Activated naive CD8-positive, alpha-beta T cell treated with anti-CD3 and anti-CD28 coated beads, Interleukin-2, amount 50 U/mL, for 24 hours (primary cell): Measurements from ENCODE around the gene ZC3H12C.

Experiments
- ATAC-seq: fragments of 150-1000 bp; cut with Tn5 transposase; one replicate; pipeline ENCODE4 v1.10.0; 2021
- DNase-seq: peaks from one replicate; pipeline ENCODE4 v3.0.0; 2021
- H3K27ac Mint-ChIP-seq: one replicate; pipeline ENCODE4 v1.8.0; 2021; ENCODE audit warnings: mild to moderate bottlenecking, mixed read lengths
- H3K27me3 Mint-ChIP-seq: one replicate; pipeline ENCODE4 v1.8.0; 2021; ENCODE audit warnings: mixed read lengths
- H3K36me3 Mint-ChIP-seq: one replicate; pipeline ENCODE4 v1.8.0; 2021; ENCODE audit warnings: low read depth, mixed read lengths
- H3K4me1 Mint-ChIP-seq: one replicate; pipeline ENCODE4 v1.8.0; 2021; ENCODE audit warnings: mixed read lengths
- H3K4me3 Mint-ChIP-seq: one replicate; pipeline ENCODE4 v1.8.0; 2021; ENCODE audit warnings: mild to moderate bottlenecking, moderate library complexity, mixed read lengths
- H3K9me3 Mint-ChIP-seq: one replicate; pipeline ENCODE4 v1.8.0; 2021; ENCODE audit warnings: mixed read lengths

Gene ZC3H12C

GRCh38 chr11:110133160-110133559 lies 40.0 kb downstream of the ZC3H12C start:
- ATAC-seq, result no peak
- no peaks in the 10 kb centered on the region for H3K9me3 Mint-ChIP-seq
- H3K4me1 Mint-ChIP-seq, result no peaks in the 10 kb centered on the region
- H3K27me3 Mint-ChIP-seq, result peaks cover 3% of the 10 kb centered on the region
- no peak overlapping the region for H3K4me3 Mint-ChIP-seq
- no peak overlapping the region for H3K27ac Mint-ChIP-seq
- DNase-seq, result no peak
- no peaks in the 10 kb centered on the region for H3K36me3 Mint-ChIP-seq

GRCh38 chr11:110134110-110134509 lies 40.9 kb downstream of the ZC3H12C start:
- H3K9me3 Mint-ChIP-seq, result no peaks in the 10 kb centered on the region
- ATAC-seq (no peak), DNase-seq (no peak)
- no peaks in the 10 kb centered on the region for H3K4me1 Mint-ChIP-seq
- H3K27ac Mint-ChIP-seq, result no peak overlapping the region
- no peak overlapping the region for H3K4me3 Mint-ChIP-seq
- peaks cover 3% of the 10 kb centered on the region for H3K27me3 Mint-ChIP-seq
- H3K36me3 Mint-ChIP-seq, result no peaks in the 10 kb centered on the region

DNA sequence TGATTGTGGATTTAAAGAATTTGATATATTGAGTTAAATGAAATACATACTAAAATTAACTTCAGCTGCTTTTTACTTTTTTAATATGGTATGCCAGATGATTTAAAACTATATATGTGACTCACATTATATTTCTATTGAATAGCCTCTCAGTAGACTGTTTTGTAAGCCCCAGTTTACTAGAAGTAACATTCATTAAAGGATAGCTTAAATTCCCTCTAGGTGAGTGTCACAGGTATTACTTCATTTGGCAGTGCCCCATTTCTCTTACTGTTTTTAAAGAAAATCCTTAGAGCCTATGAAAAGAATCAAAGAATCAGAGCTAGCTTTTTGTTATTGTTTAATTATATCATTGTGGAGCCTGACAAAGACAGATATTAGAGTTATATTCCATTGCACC lies 48.6 kb downstream of the ZC3H12C start:
- H3K4me3 Mint-ChIP-seq, result no peak overlapping the region
- no peaks in the 10 kb centered on the region for H3K36me3 Mint-ChIP-seq
- peaks cover 6% of the 10 kb centered on the region for H3K27me3 Mint-ChIP-seq
- ATAC-seq (no peak), DNase-seq (no peak)
- no peak overlapping the region for H3K27ac Mint-ChIP-seq
- H3K4me1 Mint-ChIP-seq, result no peaks in the 10 kb centered on the region
- H3K9me3 Mint-ChIP-seq, result no peaks in the 10 kb centered on the region

DNA sequence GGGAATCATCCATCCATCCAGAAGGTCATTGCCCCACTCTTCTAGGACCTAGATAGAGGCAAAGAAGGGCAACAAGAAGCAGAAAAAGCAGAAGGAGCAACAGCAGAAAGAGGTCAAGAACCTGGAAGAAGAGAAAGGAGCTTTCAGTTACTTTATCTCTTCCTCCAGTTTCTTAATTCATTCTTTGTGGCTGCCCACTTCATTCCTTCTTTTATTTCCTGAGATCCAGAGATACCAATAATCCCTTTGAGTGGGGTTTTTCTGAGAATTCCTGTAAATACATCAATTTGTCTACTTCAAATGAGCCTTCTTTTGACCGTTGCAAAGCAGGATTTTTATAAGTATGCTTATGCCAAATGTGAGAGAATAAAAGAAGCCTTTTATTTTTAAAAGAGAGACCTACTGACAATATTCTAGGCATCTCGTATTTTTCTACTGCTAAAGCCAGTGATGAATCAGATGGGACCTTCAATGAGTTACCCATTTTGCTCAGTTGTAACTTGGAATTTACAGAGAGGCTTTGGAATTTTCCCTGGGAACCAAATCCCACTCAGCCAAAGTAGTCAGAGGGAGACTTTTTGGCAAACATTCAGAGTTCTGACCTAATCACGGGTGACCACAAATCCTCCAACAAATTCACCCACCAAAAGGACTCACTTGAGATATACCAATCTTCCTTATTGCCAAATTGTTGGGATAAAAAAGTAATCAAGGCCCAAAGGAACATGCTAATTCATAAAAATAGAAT lies 54.9 kb downstream of the ZC3H12C start:
- no peak overlapping the region for H3K27ac Mint-ChIP-seq
- no peak for DNase-seq
- no peaks in the 10 kb centered on the region for H3K36me3 Mint-ChIP-seq
- no peak overlapping the region for H3K4me3 Mint-ChIP-seq
- ATAC-seq, result no peak
- no peaks in the 10 kb centered on the region for H3K4me1 Mint-ChIP-seq
- peaks cover 6% of the 10 kb centered on the region for H3K27me3 Mint-ChIP-seq
- no peaks in the 10 kb centered on the region for H3K9me3 Mint-ChIP-seq

GRCh38 chr11:110148775-110149744 lies 55.9 kb downstream of the ZC3H12C start:
- Mint-ChIP-seq H3K27ac (no peak overlapping the region), H3K27me3 (peaks cover 6% of the 10 kb centered on the region)
- DNase-seq, result no peak

DNA sequence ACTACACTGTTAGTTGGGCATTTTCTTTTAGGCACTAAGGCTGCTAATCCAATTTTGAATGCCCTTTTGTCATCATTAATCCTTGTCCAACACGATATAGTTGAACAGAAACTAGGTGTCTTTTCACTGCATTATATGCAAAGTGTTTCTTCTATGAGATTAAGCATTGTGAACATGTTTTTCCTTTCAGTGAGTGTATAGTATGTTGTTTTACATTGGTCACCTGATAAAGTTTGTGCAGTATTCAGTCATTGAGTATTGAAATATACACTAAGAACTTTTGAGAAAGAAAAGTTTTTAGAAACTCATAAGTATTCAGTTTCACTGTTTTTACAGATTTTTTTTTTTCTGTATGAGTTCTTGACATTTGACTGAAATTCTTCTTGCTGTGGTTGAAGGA lies 59.0 kb downstream of the ZC3H12C start:
- Mint-ChIP-seq H3K4me1 (no peaks in the 10 kb centered on the region), H3K4me3 (no peak overlapping the region), H3K36me3 (no peaks in the 10 kb centered on the region), H3K27me3 (no peaks in the 10 kb centered on the region), H3K9me3 (no peaks in the 10 kb centered on the region), H3K27ac (no peak overlapping the region)
- no peak for ATAC-seq
- DNase-seq, result no peak

More at GRCh38 chr11:110148775-110149744, 55.9 kb downstream of the ZC3H12C start:
- ATAC-seq, result peak; percentile 68
- no peak overlapping the region for H3K4me3 Mint-ChIP-seq
- no peaks in the 10 kb centered on the region for H3K9me3 Mint-ChIP-seq
- H3K36me3 Mint-ChIP-seq, result no peaks in the 10 kb centered on the region
- H3K4me1 Mint-ChIP-seq, result no peaks in the 10 kb centered on the region

- Mint-ChIP-seq H3K27me3 (no peaks in the 10 kb centered on the region), H3K4me3 (no peak overlapping the region), H3K4me1 (no peaks in the 10 kb centered on the region), H3K27ac (no peak overlapping the region), H3K36me3 (no peaks in the 10 kb centered on the region), H3K9me3 (no peaks in the 10 kb centered on the region)
- no peak for ATAC-seq
- DNase-seq, result no peak
Measured at GRCh38 chr11:110153474-110153873, 60.3 kb downstream of the ZC3H12C start.

GRCh38 chr11:110156503-110156902 lies 63.3 kb downstream of the ZC3H12C start:
- Mint-ChIP-seq H3K9me3 (no peaks in the 10 kb centered on the region), H3K4me1 (no peaks in the 10 kb centered on the region), H3K4me3 (no peak overlapping the region), H3K27me3 (no peaks in the 10 kb centered on the region), H3K27ac (no peak overlapping the region), H3K36me3 (no peaks in the 10 kb centered on the region)
- no peak for DNase-seq
- peak; percentile 36 for ATAC-seq

DNA sequence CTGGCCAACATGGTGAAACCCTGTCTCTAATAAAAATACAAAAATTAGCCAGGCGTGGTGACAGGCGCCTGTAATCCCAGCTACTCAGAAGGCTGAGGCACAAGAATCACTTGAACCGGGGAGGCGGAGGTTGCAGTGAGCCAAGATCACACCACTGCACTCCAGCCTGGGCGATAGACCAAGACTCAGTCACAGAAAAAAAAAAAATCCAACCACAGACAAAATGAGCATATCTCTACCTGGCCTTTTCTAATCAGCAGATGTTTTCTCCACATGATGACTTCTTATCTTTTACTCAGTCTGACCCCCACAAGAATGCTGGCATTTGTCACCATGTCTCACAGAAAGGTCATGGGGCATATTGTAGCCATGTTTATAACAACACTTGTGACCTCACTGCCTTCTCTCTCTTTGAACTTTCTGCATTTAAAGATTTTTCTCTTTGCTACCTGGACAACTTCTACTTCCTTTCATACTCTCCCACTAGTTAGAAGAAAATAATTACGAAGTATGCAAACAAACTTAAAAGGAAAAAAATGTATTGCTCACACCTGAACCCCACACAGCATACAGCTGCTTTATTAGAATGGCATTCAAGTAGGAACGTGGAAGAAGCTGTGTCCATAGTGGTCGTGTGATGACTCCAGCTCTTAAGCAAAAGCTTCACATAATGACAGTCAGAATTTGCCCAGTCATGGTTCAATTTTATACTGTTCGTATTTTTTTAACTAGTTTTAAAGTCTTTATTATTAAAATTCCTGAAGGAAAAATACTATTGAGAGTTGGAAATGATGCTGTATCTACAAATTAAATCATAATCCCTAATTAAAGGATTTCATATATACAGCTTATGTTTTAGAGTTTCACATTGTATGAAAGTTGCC lies 65.4 kb downstream of the ZC3H12C start:
- H3K27me3 Mint-ChIP-seq, result no peaks in the 10 kb centered on the region
- no peaks in the 10 kb centered on the region for H3K36me3 Mint-ChIP-seq
- no peak overlapping the region for H3K4me3 Mint-ChIP-seq
- ATAC-seq (no peak), DNase-seq (no peak)
- H3K9me3 Mint-ChIP-seq, result no peaks in the 10 kb centered on the region
- H3K4me1 Mint-ChIP-seq, result no peaks in the 10 kb centered on the region
- no peak overlapping the region for H3K27ac Mint-ChIP-seq

DNA sequence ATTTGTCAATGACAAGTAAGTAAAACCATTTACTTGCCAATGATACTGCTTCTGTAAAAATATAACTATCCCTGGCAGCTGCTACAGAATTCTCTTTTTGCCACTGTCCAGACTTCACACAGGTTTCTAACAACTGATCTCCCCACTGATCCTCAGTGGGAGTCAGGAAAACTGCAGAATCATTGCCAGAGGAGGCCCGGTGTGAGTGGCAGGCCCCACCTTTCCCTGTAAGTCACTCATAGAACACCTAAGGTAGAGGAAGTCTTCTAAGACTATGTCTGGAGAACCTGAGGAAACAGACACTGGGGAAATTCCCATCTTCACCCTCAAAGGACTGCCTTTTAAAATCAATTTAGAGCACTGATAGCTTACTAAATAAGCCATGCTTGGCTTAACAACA lies 66.3 kb downstream of the ZC3H12C start:
- Mint-ChIP-seq H3K36me3 (no peaks in the 10 kb centered on the region), H3K27ac (no peak overlapping the region), H3K9me3 (no peaks in the 10 kb centered on the region), H3K27me3 (no peaks in the 10 kb centered on the region), H3K4me3 (no peak overlapping the region), H3K4me1 (no peaks in the 10 kb centered on the region)
- ATAC-seq, result no peak
- DNase-seq, result no peak

GRCh38 chr11:110160016-110160415 lies 66.8 kb downstream of the ZC3H12C start:
- no peak for DNase-seq
- no peaks in the 10 kb centered on the region for H3K9me3 Mint-ChIP-seq
- H3K36me3 Mint-ChIP-seq, result no peaks in the 10 kb centered on the region
- H3K27ac Mint-ChIP-seq, result no peak overlapping the region
- H3K27me3 Mint-ChIP-seq, result no peaks in the 10 kb centered on the region
- no peaks in the 10 kb centered on the region for H3K4me1 Mint-ChIP-seq
- no peak for ATAC-seq
- no peak overlapping the region for H3K4me3 Mint-ChIP-seq

GRCh38 chr11:110160437-110160836 lies 67.2 kb downstream of the ZC3H12C start:
- no peaks in the 10 kb centered on the region for H3K36me3 Mint-ChIP-seq
- H3K4me3 Mint-ChIP-seq, result no peak overlapping the region
- ATAC-seq (no peak), DNase-seq (no peak)
- no peaks in the 10 kb centered on the region for H3K27me3 Mint-ChIP-seq
- H3K9me3 Mint-ChIP-seq, result no peaks in the 10 kb centered on the region
- no peak overlapping the region for H3K27ac Mint-ChIP-seq
- H3K4me1 Mint-ChIP-seq, result no peaks in the 10 kb centered on the region

DNA sequence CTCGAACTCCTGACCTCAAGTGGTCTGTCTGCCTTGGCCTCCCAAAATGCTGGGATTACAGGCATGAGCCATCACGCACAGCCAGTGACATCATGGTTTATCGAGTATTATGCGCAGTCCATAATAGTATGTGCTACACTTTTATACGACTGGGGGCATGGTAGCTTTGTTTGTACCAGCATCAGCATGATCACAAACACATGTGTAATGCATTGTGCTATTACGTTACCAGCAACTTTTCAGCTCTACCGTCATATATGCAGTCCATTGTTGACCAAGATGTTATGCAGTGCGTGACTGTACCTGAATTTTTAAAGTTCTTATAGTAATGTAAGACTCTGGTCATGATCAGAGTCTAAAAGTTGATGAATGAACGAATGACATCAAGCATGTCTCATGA lies 67.9 kb downstream of the ZC3H12C start:
- Mint-ChIP-seq H3K36me3 (no peaks in the 10 kb centered on the region), H3K4me3 (no peak overlapping the region), H3K27me3 (no peaks in the 10 kb centered on the region), H3K27ac (no peak overlapping the region), H3K9me3 (no peaks in the 10 kb centered on the region), H3K4me1 (no peaks in the 10 kb centered on the region)
- ATAC-seq, result no peak
- no peak for DNase-seq

DNA sequence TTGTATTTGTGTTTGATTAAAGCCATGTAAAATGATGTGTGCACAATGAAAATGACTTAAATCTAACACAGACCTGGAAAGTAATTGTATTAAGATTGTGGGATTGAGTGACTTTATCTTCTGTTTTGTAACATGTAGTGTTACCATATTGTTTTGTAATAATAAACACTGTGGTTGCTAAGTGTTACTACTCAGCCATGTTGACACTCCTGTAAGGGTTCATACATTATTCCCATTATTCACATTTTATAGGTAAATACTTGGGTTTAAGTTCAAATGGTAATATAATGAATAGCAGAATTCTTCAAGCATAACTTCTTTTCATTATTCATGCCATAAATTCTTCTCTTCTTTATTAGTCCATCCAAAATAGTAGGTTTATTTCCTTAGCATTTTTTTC lies 69.0 kb downstream of the ZC3H12C start:
- no peak overlapping the region for H3K4me3 Mint-ChIP-seq
- no peak overlapping the region for H3K27ac Mint-ChIP-seq
- no peaks in the 10 kb centered on the region for H3K27me3 Mint-ChIP-seq
- H3K9me3 Mint-ChIP-seq, result no peaks in the 10 kb centered on the region
- ATAC-seq (no peak), DNase-seq (no peak)
- H3K36me3 Mint-ChIP-seq, result no peaks in the 10 kb centered on the region
- H3K4me1 Mint-ChIP-seq, result no peaks in the 10 kb centered on the region
